GM19099 (cell line): ENCODE results near the gene NSUN7.

Experiments
- POLR2A ChIP-seq: IDR thresholded peaks from 3 replicates; pipeline ENCODE4 v1.6.1; 2011; ENCODE audit warnings: low read depth; ENCODE audit not compliant: insufficient read length; ENCODE audit errors: extremely low read depth

NSUN7 gene

DNA sequence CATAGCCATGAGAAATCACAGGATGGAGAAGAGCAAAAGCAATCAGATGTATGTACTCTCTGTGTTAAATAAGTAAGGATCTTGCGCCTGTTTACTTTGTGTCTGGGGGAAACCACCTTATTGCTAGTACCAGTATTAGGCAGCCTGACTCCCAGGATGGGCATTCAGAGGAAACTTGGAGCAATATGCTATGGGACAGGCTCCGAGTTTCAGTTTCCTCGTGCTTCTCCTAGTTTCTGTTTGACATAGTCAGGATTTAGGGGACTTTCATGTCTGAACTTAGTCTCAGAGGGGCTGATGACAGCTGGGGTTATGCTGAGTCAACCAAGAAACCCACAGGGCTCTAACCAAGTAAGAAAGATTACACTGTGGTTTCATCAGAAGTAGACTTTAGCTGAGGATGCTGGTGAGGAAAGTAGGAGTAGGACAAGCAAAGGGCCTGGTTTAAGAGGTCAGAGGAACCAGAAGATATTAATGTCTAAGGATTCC lies 13.5 kb downstream of the NSUN7 start:
- TF ChIP-seq POLR2A, result no peak

DNA sequence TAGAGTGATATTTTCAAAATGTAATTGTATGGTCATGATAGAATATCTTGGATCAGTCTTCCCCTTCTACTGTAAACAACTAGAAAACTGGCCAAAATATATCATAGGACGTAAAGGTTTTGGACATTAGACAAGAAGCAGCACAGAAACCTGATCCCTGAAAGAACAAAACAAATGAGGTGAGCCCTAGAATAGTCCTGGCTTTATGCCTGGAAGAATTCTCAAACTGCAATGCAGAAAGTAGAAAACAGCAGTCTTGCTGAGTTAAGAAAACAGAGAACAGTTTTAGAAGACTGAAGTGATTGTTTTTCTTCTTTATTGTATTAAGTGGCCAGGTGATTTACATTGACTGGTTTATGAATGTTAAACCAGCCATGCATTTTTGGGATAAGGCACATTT lies 19.5 kb downstream of the NSUN7 start:
- no peak for TF ChIP-seq POLR2A

DNA sequence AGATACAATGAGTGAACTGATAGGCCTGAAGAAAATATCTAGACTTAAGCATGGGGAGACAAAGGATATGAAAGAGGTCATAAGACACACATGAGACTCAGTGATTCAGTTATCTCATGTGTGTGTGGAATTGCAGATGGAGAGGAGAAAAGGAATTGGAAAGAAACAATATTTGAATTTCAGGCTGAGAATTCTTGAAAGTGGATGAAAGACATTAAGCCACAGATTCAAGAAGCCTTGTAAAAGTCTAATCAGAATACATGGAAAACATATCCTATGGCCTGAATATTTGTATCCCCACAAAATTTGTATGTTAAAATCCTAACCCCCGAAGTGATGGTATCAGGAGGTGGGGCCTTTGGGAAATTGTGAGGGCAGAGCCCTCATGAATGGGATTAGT lies 28.3 kb downstream of the NSUN7 start:
- no peak for TF ChIP-seq POLR2A

DNA sequence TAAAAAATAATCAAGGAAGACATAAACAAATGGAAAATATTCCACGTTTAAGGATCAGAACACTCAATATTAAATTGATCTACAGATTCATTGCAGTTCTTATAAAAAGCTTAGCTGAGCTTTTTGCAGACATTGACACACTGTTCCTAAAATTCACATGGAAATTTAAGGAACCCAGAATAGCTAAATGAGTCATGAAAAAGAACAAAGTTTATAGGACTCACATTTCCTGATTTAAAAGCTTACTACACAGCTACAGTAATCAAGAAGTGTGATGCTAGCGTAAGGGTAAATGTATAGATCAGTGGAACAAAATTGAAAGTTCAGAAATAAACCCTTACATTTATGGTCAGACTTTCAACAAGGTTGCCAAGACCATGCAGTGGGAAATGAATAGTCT lies 33.1 kb downstream of the NSUN7 start:
- TF ChIP-seq POLR2A, result no peak

DNA sequence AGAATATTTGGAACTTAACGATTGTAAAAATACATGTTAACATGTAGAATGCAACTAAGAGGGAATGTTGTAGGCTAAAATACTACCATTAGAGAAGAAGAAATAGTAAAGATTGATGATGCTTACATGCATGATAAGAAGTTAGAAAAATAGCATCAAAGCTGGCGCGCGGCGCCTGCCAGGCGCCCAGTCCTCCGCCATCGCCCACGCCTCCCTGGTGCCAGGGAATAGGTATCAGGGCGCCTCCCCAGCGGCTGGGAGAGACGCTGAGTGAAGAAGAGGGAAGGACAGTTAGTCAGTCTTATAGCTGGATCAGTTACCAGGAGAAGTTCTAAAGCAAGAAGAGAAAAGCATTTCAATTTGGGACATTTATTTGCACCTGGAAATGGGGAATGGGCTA lies 36.0 kb downstream of the NSUN7 start:
- TF ChIP-seq POLR2A, result no peak

DNA sequence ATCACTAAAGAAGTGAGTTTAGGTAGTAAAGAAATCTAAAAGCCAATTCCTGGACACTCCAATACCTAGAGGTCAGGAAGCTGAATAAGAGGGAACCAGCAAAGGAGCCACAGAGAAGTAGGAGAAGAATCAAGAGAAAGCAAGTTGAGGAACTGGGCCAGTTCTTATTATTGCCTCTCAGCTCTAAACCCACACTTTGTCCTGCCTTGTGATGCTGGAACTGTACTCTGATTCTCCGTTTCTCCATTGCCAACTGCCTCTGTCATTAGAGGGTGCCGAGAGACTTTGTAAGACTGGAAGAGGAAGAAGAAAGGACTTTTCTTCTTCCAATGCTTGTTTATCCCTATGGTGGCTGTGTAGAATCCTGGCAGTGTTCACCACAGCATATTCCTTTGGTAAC lies 38.6 kb downstream of the NSUN7 start:
- no peak for TF ChIP-seq POLR2A

DNA sequence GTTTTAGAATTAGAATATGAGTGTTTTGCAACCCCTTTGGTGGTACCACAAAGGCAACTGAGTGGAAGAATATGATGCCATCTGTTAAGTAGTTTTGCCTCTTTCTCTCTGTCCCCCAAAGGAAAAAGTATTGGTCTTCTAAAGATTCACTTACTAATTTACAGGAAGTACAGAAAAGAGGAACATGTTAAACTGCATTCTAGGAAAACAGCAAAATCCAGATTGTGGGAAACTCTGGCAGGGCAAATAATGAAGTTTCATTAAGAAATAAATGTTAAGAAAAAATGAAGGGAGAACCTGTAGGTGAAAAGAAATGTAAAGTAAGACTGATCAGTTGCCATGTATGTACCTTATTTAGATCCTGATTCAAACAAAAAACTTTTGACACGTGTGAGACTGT lies 39.3 kb downstream of the NSUN7 start:
- no peak for TF ChIP-seq POLR2A

DNA sequence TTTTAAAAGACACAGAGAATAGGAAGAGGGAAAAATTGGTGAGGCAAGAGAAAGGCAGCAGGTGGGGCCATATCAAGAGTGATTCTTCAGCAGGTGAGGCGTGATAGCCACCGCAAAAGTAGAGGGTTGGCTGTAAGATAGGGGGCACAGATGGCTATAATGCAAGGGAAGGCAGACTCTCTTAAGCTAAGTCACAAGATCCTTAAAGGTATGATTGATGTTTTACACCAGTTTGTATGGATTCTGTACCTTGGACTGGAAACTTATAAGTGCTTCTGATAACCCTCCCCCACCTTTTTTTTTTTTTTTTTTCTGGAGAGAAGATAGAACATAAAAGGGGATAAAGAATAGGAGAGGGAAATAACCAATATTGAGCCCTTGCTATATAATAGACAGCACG lies 40.0 kb downstream of the NSUN7 start:
- TF ChIP-seq POLR2A, result no peak

DNA sequence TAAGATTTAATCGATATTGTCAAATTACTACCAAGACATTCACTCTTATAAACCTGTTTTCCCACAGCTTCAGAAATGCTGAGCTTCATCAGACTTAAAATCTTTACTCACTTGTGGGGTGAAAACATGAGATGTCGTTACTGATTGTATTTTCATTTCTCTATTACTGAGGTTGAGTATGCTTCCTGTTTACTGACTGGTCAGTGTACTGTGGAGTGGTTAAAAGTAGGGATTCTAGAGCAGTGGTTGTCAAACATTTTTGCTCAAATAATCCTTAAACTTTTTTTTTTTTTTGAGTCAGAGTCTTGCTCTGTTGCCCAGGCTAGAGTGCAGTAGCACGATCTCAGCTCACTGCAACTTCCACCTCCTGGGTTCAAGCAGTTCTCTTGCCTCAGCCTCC lies 50.3 kb downstream of the NSUN7 start:
- no peak for TF ChIP-seq POLR2A

DNA sequence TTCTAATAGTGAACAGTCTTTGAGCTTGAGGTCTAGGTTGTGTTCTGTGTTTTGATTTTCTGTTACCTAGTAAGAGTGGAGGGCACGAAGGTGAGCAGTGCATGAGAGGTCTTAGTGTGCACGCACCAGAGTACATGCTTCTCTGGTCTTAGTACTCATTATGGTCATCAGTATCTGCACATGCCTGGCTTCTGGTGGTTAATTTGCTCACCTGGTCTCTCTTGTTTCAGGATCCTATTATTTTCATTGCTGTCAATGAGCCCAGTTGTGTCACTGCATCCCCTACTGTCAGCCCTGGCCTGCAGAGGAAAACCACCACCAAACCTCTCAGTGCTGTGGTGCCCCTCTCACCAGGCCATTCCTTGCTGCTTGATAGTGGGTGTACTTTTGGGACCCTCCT lies 54.8 kb downstream of the NSUN7 start:
- TF ChIP-seq POLR2A, result no peak

DNA sequence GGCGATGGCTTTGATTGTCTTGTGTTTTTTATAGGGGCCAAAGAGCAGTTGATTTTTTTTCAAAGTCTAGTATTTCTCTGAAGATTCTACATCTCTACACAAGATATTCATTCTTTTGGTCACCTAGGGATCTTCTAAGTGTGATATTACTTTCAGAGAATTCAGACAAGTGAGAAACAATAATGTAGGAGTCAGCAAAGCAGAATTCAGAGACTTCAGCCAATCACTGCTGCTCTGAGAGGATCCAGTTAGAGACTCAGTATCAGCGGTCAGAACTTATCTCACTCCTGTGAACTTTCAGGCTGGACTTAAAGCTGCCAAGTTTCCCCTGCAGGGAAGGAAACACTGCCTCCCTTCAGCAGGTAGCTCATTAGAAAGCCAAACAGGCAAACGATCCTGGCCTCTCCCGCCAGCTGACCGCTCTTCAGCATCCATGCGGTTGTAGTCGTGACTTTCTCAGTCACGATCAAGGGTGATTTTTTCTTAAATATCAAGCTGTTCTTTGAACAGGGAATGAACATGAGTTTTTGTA lies 59.2 kb downstream of the NSUN7 start:
- TF ChIP-seq POLR2A, result no peak

DNA sequence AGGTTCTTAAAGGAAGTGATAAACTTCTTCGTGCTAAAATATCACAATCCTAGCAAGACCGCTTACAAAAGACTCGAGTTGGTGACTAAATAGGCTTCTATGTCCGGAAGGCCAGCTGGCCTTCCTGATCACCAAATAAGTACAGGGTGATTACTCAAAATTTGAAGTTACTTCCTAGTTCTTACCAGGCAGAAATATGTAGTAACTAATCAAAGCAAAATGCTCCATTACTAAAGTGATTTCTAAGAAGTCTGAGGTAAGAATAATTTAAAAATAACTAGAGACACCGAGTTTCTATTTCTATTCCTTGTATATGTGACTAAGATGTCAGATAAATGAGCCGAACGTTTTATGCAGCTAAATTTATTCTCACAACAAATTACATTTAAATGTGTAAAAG lies 62.2 kb downstream of the NSUN7 start:
- no peak for TF ChIP-seq POLR2A

DNA sequence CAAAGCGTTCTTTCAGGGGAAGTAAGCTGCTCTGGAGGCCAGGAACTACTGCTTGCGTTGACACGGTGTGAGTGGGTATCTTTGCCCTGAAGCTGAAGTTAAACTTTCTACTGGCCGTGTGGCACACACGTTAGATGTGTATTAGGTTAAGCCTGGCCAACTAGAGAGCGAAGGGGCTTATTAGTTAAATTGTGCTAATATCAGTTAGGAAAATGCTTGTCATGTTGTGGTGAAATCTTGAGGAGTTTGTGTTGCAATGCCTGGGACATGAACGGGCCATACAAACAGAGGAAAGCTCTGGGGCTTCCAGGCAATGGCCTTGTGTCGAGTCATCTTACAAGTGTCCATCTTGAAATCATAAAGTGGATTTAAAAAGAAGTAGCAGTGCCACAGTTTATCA lies 62.6 kb downstream of the NSUN7 start:
- no peak for TF ChIP-seq POLR2A

DNA sequence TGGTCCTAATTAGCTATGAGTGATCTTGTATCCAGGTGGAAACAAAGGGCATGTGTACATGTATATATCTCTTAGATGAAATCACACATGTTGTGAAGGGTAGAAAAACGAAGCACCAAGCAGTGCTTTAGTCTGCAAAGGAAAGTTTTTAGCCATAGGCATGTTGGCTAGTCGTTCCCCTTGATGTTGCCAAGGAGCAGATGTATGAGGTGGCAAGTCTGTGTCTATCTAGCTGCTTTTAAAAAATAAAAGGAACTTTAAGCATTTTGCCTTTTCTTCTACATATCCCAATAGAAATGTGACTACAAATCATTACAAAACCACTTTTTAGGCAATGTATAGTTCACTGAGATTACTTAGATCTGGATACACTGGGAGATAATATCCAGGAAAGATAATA lies 63.1 kb downstream of the NSUN7 start:
- TF ChIP-seq POLR2A, result no peak

DNA sequence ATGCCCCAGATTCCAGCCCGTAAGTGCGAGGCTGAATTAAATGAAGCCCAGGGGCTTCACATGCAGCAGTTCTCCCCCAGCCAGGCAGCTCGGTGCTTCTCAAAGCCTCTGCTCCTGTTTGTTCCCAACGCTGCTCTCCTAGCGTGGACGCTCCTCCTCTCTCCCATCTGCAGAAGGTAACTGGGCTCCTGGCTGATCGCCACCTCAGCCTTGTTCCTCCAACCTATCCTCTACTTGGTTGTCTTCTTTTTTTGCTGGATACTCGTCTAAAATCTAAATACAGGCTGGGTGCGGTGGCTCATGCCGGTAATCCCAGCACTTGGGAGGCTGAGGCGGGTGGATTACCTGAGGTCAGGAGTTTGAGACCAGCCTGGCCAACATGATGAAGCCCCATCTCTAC lies 70.3 kb downstream of the NSUN7 start:
- TF ChIP-seq POLR2A, result no peak

DNA sequence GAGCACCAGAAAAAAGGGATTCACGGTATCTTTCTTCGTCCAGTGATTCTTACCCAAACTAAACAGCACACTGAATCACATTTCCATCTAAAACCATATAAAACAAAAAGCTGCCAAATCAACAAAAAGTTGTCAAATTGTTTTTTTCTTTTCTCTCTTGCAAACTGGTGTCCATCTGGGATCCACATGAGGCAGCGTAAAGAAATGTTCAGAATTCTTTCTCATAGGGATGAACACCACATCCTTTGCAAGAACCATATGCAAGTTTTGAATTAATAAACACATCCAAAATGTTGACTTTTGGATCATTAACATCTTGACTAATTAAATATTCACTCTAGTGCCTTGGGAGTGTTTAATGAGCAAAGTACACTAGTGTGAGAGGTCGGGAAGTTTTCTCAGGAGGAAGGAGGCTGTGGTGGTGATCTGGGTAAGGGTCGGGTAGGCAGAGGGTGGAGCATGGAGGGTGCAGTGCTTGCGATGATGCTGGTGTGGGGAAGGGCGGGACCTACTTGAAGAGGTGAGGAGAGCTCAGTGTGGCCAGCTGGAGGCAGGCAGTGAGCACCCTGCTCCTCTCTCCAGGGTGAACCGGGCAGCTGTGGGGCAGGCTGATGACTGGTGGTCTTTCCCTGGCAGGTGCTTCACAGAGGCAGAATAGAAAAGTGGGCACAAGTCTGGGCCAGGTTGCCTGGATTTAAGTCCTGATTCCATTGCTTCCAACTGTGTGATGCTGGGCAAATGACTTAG lies 72.8 kb downstream of the NSUN7 start:
- no peak for TF ChIP-seq POLR2A

DNA sequence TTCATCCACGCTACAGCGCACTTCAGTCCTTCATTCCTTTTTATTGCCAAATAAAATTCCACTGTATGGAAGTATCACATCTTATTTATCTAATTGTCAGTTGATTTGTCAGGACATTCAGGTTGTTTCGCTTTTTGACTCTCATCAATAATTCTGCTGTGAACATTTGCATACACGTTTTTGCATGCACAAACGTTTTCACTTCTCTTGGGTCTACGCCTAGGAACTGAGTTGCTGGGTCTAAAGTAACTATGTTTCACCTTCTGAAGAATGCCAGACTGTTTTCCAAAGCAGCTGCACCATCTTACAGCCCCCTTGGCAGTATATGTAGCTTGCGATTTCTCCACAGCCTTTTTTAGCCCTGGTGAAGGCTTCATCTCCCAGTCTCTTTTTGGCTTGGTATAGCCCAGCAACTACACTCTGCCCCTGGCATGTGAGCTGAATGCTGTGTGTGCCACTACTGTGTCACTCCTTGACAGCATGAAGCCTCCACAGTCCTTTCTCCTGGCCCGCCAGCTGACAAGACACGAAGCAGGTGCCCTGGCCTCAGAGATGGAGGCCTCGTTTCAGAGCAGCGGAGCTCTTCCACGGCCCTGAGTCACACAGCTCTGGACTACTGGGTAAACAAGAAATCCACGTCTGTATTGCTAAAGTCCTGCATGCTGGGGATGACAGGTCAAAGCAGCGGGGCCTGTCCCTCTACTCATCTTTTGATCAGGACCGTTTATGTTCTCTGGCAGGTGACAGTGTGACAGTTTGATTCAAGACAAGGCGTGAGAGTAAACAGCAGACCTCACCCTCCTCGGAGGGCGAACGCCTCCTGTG lies 75.5 kb downstream of the NSUN7 start:
- no peak for TF ChIP-seq POLR2A

DNA sequence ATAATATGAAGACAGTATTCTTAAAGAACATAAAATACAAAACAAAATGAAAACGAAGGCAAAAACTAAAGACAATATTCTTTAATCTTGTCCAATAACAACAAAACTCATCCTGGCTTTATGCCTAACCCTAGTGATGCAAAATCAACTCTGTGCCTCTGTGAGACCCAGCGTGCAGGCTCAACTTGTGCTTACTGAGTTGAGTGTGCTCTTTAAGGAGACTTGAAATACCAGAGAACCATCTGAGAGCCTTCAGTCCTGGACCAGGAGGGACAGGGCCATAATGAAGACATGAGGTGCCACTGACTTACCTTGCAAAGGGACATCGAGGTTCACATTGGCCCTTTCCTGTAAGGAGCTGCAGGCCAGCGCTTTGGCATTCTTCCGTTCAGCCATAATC lies 77.1 kb downstream of the NSUN7 start:
- no peak for TF ChIP-seq POLR2A
